DND-41 (cell line): ENCODE results near the gene HLTF.

Experiments used
- CTCF ChIP-seq: IDR thresholded peaks from 2 replicates; pipeline ENCODE4 v1.5.1; 2012; ENCODE audit warnings: borderline replicate concordance, low read length, moderate library complexity, mild to moderate bottlenecking; ENCODE audit not compliant: poor library complexity, severe bottlenecking; ENCODE audit errors: extremely low read depth
- EZH2 ChIP-seq: IDR thresholded peaks from 3 replicates; pipeline ENCODE4 v1.6.1; 2012; ENCODE audit warnings: borderline replicate concordance, low read depth, mild to moderate bottlenecking, moderate library complexity, low read length, inconsistent platforms; ENCODE audit not compliant: severe bottlenecking

GRCh38 chr3:149091983-149092382 lies 5.7 kb upstream of the HLTF start:
- no peak for TF ChIP-seq CTCF
- TF ChIP-seq EZH2 = no peak
